SW480 (cell line): Measurements from ENCODE around the gene PTPN5.
"Not testable (repeated sequence)": the region's sequence is repeated elsewhere in the genome, so short reads cannot be mapped to it uniquely, and the experiment has no call there.

Experiments used
- DNase-seq: peaks from one replicate; pipeline ENCODE4 v3.0.0-alpha.2; 2016; ENCODE audit warnings: low spot score

The PTPN5 gene

GRCh38 chr11:18681949-18682348, 109.6 kb downstream of the PTPN5 start:
- not testable (repeated sequence) for DNase-seq
